Lower leg skin (tissue), 4 donors: Measurements from ENCODE around the gene SERINC3. TPM values are rescaled to one million over a fixed set of nuclear protein-coding genes. Genes with fewer than 3 reads are reported as not detected.
A peak's percentile ranks its signal among the peaks of the same experiment; 100 is the strongest.

Source experiments
- DNase-seq, 2 donors: peaks; one replicate each; pipeline ENCODE4 v3.0.0-alpha.2; 2019; ENCODE audit warnings: low spot score in 2 of 2
- H3K4me3 ChIP-seq: fragments of 200-600 bp; sonication (generic); 2 replicates; pipeline ENCODE4 v1.5.1; 2017; ENCODE audit warnings: mild to moderate bottlenecking, low read depth; ENCODE audit not compliant: poor library complexity, severe bottlenecking
- CTCF ChIP-seq, 3 donors: fragments of 450-650 bp; IDR thresholded peaks; one replicate each; pipeline ENCODE4 v1.5.1; 2016; ENCODE audit warnings: antibody characterized with exemption in 3 of 3, mild to moderate bottlenecking in 3 of 3, moderate library complexity in 2 of 3
- POLR2A ChIP-seq, 2 donors: fragments of 450-650 bp; IDR thresholded peaks; one replicate each; pipeline ENCODE4 v1.6.1; 2016 to 2017; ENCODE audit warnings: antibody characterized with exemption in 2 of 2, mild to moderate bottlenecking in 1 of 2, moderate library complexity in 1 of 2
- WGBS, 2 donors: methylation state at CpG; one replicate each; pipeline ENCODE4 v1.1.5; 2018; 5-methylcytosine and 5-hydroxymethylcytosine counted together
- intact Hi-C: fragments of 100-400 bp; cut with DNase I; formaldehyde crosslinking; loops from one replicate; pipeline ENCODE4 v1.15.0; 2023; ENCODE audit warnings: low total_unique reads
- total RNA-seq, 4 donors: library from RNA; depleted of rRNA; stranded (reverse); fragments of >200 nt; gene quantifications; one replicate each; pipeline ENCODE4 v1.1.0, GENCODE V29; 2016

Gene SERINC3
- total RNA-seq, 4 donors from 2014 or later, result 102 to 142 (median 124) TPM

- intact Hi-C loops, result no loop called here
- TF ChIP-seq CTCF (IDR thresholded peaks at IDR 0.05), result no peak
- WGBS, 2 donors, result 89 to 93% methylated on average over 7 of the region's 7 CpGs
- DNase-seq, result no peak
- H3K4me3 ChIP-seq, result no peak overlapping the region
Measured at GRCh38 chr20:44485078-44485829, 36.6 kb downstream of the SERINC3 start.

DNA sequence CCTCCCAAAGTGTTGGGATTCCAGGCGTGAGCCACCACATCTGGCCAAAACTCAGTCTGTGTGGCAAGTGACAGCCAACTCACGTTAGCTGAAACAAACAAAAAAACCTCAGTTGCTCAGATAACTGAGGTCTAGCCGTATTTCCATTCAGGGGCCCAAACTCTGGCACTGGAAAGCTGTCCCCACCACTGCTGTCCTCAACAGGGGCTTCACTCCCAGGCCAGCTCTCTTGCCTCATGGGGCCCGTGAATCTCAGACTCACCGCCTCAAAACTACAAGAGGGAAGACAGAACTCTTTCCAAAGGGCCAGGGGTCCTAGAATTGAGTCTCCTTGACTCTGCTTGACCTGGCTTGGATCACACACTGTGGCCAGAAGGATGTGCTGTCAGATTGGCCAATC lies 38.8 kb downstream of the SERINC3 start:
- no peak for DNase-seq
- 93% methylated on average over 5 of the region's 5 CpGs for WGBS, 2 donors
- intact Hi-C loops, result no loop called here
- TF ChIP-seq POLR2A (IDR thresholded peaks at IDR 0.05), result no peak
- no peak for TF ChIP-seq CTCF (IDR thresholded peaks at IDR 0.05)
- H3K4me3 ChIP-seq, result no peak overlapping the region

DNA sequence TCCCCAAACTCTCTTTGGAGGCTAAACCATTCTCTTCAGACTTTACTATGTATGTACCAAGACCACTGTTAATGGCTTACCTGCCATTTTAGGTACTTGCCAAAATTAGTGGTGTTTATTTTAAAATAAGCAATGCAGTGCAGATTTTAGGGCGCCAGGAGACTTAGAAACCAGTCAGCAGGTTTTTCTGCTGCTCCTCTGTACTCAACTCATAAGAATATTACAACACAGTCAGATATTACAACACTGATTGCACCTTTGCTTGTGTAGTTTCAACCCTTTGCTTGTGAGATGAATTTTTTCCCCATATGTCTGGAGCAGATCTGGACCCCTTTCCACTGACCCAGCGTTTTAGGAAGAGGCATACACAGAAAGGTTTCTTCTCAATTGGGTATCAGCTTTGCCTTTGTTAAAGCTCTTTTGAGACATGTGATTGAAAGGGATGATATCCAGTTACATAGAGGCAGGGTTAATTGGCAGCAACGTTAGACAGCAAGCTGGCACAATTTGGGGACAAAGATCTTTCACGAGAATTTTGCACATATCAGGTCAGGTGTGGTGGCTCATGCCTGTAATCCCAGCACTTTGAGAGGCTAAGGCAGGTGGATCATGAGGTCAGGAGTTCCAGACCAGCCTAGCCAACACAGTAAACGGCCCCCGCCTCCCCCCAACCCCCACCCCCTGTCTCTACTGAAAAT lies 40.0 kb downstream of the SERINC3 start:
- TF ChIP-seq CTCF (IDR thresholded peaks at IDR 0.05) (no peak), POLR2A (IDR thresholded peaks at IDR 0.05) (no peak)
- DNase-seq, result no peak
- WGBS, 2 donors, result 62 to 80% methylated on average over 6 of the region's 6 CpGs
- H3K4me3 ChIP-seq, result no peak overlapping the region
- intact Hi-C loops, result no loop called here

DNA sequence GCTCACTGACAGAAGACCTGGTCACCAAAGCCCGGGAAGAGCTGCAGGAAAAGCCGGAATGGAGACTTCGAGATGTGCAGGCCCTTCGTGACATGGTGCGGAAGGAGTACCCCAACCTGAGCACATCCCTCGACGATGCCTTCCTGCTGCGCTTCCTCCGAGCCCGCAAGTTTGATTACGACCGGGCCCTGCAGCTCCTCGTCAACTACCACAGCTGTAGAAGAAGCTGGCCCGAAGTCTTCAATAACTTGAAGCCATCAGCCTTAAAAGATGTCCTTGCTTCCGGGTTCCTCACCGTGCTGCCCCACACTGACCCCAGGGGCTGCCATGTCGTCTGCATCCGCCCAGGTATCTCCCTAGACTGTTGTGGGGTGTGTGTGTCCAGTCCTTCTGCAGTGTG lies 41.8 kb downstream of the SERINC3 start:
- DNase-seq, result no peak
- 94% methylated on average over 18 of the region's 18 CpGs for WGBS, 2 donors
- no peak overlapping the region for H3K4me3 ChIP-seq
- no peak for TF ChIP-seq POLR2A (IDR thresholded peaks at IDR 0.05)
- intact Hi-C loops, result no loop called here

- DNase-seq, result no peak
- intact Hi-C loops, result loop anchor here (10.0 kb wide), 2 partner anchors 135 to 265 kb away; partner anchors contain the start of gene OSER1
- no peak for TF ChIP-seq CTCF (IDR thresholded peaks at IDR 0.05)
- no peak for TF ChIP-seq POLR2A (IDR thresholded peaks at IDR 0.05)
- no peak overlapping the region for H3K4me3 ChIP-seq
- WGBS, 2 donors, result 79 to 93% methylated on average over 5 of the region's 5 CpGs
Measured at GRCh38 chr20:44479643-44480042, 42.2 kb downstream of the SERINC3 start.

GRCh38 chr20:44478206-44478605 lies 43.7 kb downstream of the SERINC3 start:
- TF ChIP-seq POLR2A (IDR thresholded peaks at IDR 0.05) (no peak), CTCF (IDR thresholded peaks at IDR 0.05) (no peak)
- intact Hi-C loops, result loop anchor here (10.0 kb wide), 2 partner anchors 137 to 263 kb away; partner anchors contain the start of gene OSER1
- WGBS, 2 donors, result 77 to 81% methylated on average over 6 of the region's 6 CpGs
- H3K4me3 ChIP-seq, result no peak overlapping the region
- DNase-seq, result peak in 1 of 2 donors; percentile 82
